ENCODE measurements around the gene MALT1. TPM values are rescaled to one million over a fixed set of nuclear protein-coding genes. Genes with fewer than 3 reads are reported as not detected.
"Not testable (repeated sequence)": the region's sequence is repeated elsewhere in the genome, so short reads cannot be mapped to it uniquely, and the experiment has no call there.

The MALT1 gene
- total RNA-seq, 6 experiments from 2014 or later: 9.2 to 16.0 (median 10.2) TPM

- Histone ChIP-seq H3K4me1 (peaks cover 0 to under 1% (median 0%) of the 10 kb centered on the region in 4 donors), H3K36me3 (no peaks in the 10 kb centered on the region), H3K27me3 (no peaks in the 10 kb centered on the region), H3K27ac (no peak overlapping the region), H3K4me3 (no peak overlapping the region), H3K9me3 (no peaks in the 10 kb centered on the region)
- ATAC-seq: peak in 2 of 4 donors; percentile 24 to 35
- WGBS (ENCODE audit: insufficient coverage, low coverage, low lambda C conversion rate, missing lambda C conversion rate): no CpG with 5 or more reads among the region's 10 CpGs
- TF ChIP-seq CTCF (IDR thresholded peaks at IDR 0.05) (no peak), POLR2A (IDR thresholded peaks at IDR 0.05) (no peak)
- DNase-seq: no peak
- intact Hi-C loops (cut with DNase I): no loop called here
These were observed 84.9 kb downstream of the MALT1 start for GRCh38 chr18:58756148-58756547.

GRCh38 chr18:58756596-58757240 is 85.5 kb downstream of the MALT1 start:
- no peak for ATAC-seq
- intact Hi-C loops (cut with DNase I): no loop called here
- no peaks in the 10 kb centered on the region for H3K36me3 ChIP-seq
- no peak overlapping the region for H3K4me3 ChIP-seq
- no peaks in the 10 kb centered on the region for H3K9me3 ChIP-seq
- TF ChIP-seq CTCF (IDR thresholded peaks at IDR 0.05) (no peak), POLR2A (IDR thresholded peaks at IDR 0.05) (no peak)
- H3K27me3 ChIP-seq: no peaks in the 10 kb centered on the region
- 91% methylated on average over 4 of the region's 8 CpGs for WGBS (ENCODE audit: insufficient coverage, low coverage, low lambda C conversion rate, missing lambda C conversion rate)
- H3K27ac ChIP-seq: no peak overlapping the region
- peaks cover 0 to 7% (median 0%) of the 10 kb centered on the region in 4 donors for H3K4me1 ChIP-seq
- no peak for DNase-seq

- WGBS (ENCODE audit: insufficient coverage, low coverage, low lambda C conversion rate, missing lambda C conversion rate): 92% methylated on average over 2 of the region's 7 CpGs
- intact Hi-C loops (cut with DNase I); H3K27ac ChIP-seq; DNase-seq; H3K4me3 ChIP-seq; H3K36me3 ChIP-seq; H3K9me3 ChIP-seq; H3K4me1 ChIP-seq; H3K27me3 ChIP-seq; ATAC-seq: not testable (repeated sequence)
These were observed 86.1 kb downstream of the MALT1 start for GRCh38 chr18:58757351-58757750.

- H3K9me3 ChIP-seq: no peaks in the 10 kb centered on the region
- DNase-seq: no peak
- H3K27me3 ChIP-seq: no peaks in the 10 kb centered on the region
- H3K4me3 ChIP-seq: no peak overlapping the region
- peaks cover 0 to 9% (median 0%) of the 10 kb centered on the region in 4 donors for H3K4me1 ChIP-seq
- no peak for ATAC-seq
- no peaks in the 10 kb centered on the region for H3K36me3 ChIP-seq
- intact Hi-C loops (cut with DNase I): no loop called here
- 58% methylated on average over 2 of the region's 3 CpGs for WGBS (ENCODE audit: insufficient coverage, low coverage, low lambda C conversion rate, missing lambda C conversion rate)
- H3K27ac ChIP-seq: no peak overlapping the region
- no peak for TF ChIP-seq POLR2A (IDR thresholded peaks at IDR 0.05)
- no peak for TF ChIP-seq CTCF (IDR thresholded peaks at IDR 0.05)
These were observed 86.8 kb downstream of the MALT1 start for GRCh38 chr18:58758046-58758445.

- intact Hi-C loops (cut with DNase I): no loop called here
- H3K36me3 ChIP-seq: no peaks in the 10 kb centered on the region
- TF ChIP-seq CTCF (IDR thresholded peaks at IDR 0.05) (no peak), POLR2A (IDR thresholded peaks at IDR 0.05) (no peak)
- peaks cover 0 to 9% (median 0%) of the 10 kb centered on the region in 4 donors for H3K4me1 ChIP-seq
- H3K4me3 ChIP-seq: no peak overlapping the region
- ATAC-seq (no peak), DNase-seq (no peak)
- H3K9me3 ChIP-seq: no peaks in the 10 kb centered on the region
- no peaks in the 10 kb centered on the region for H3K27me3 ChIP-seq
- 77% methylated on average over 5 of the region's 9 CpGs for WGBS (ENCODE audit: insufficient coverage, low coverage, low lambda C conversion rate, missing lambda C conversion rate)
- no peak overlapping the region for H3K27ac ChIP-seq
These were observed 87.3 kb downstream of the MALT1 start for GRCh38 chr18:58758606-58759005.
